ENCODE results near the gene TXNDC2. TPM values are rescaled to one million over a fixed set of nuclear protein-coding genes. Genes with fewer than 3 reads are reported as not detected.

Gene TXNDC2
- total and polyA plus RNA-seq, 9 of the 15 experiments (the other 6 are each of a cell fraction or from before 2014, with no cell fraction given), result 1.2 to 4.9 (median 2.3) TPM

- TF ChIP-seq ZFP91 (CRISPR knock-in tag; IDR thresholded peaks at IDR 0.05) (no peak), GMEB1 (CRISPR knock-in tag; IDR thresholded peaks at IDR 0.05) (peak; percentile 43; the same call in 1 of the 2 replicates), MTF1 (CRISPR knock-in tag; IDR thresholded peaks at IDR 0.05; ENCODE audit: borderline replicate concordance) (peak; percentile 60; the same call in 1 of the 2 replicates), RHOXF2B (CRISPR knock-in tag; conservative IDR thresholded peaks at IDR 0.05) (no peak), NR2C2 (CRISPR knock-in tag; IDR thresholded peaks at IDR 0.05) (no peak), NR2C2 (tag; IDR thresholded peaks at IDR 0.05) (peak; percentile 74), ZBTB17 (CRISPR knock-in tag; IDR thresholded peaks at IDR 0.05) (peak; percentile 63; the same call in 1 of the 2 replicates), ILK (tag; IDR thresholded peaks at IDR 0.05; ENCODE audit: borderline replicate concordance, low read depth) (peak; percentile 24; the same call in 1 of the 2 replicates), RNF219 (CRISPR knock-in tag; IDR thresholded peaks at IDR 0.05) (0 out of 2 replicates have a peak, but pooled peaks have one; percentile 40), SMAD4 (CRISPR knock-in tag; conservative IDR thresholded peaks at IDR 0.05) (peak; percentile 85), E2F3 (CRISPR knock-in tag; IDR thresholded peaks at IDR 0.05) (peak; percentile 70; the same call in 1 of the 2 replicates), HSF4 (CRISPR knock-in tag; IDR thresholded peaks at IDR 0.05; ENCODE audit: borderline replicate concordance) (peak; percentile 35; the same call in 1 of the 2 replicates), BRD4 (IDR thresholded peaks at IDR 0.05) (peak; percentile 87; the same call in 1 of the 2 replicates), POLR3G (IDR thresholded peaks at IDR 0.05; ENCODE audit: extremely low read depth, insufficient read length, insufficient replicate concordance) (no peak), ZFX (CRISPR knock-in tag; IDR thresholded peaks at IDR 0.05) (peak; percentile 41; the same call in 1 of the 2 replicates), TSHZ1 (CRISPR knock-in tag; IDR thresholded peaks at IDR 0.05) (peak; percentile 74), DEAF1 (CRISPR knock-in tag; IDR thresholded peaks at IDR 0.05) (0 out of 2 replicates have a peak, but pooled peaks have one; percentile 13)
Measured at GRCh38 chr18:9878783-9879242, 7.0 kb upstream of the TXNDC2 start (continued).

Measured in K562 (cell line).